Stomach (tissue), 9 donors: ENCODE data around the gene CST9L. TPM values are rescaled to one million over a fixed set of nuclear protein-coding genes. Genes with fewer than 3 reads are reported as not detected.

Source experiments
- DNase-seq, 2 donors: peaks; one replicate each; pipeline versions ENCODE4 v3.0.0 to v3.0.0-alpha.2; 2013 to 2019
- H3K27ac ChIP-seq, 5 donors: fragments of 200-600 bp in 4 of 5; sonication (generic) in 4 of 5; one replicate each; pipeline ENCODE4 v1.5.1; 2013 to 2019; ENCODE audit warnings: mild to moderate bottlenecking in 1 of 5, moderate library complexity in 1 of 5
- H3K27me3 ChIP-seq, 3 donors: fragments of 200-600 bp; sonication (generic); one replicate each; pipeline ENCODE4 v1.5.1; 2017 to 2019; ENCODE audit warnings: mixed run types in 1 of 3
- H3K36me3 ChIP-seq, 4 donors: fragments of 200-600 bp; sonication (generic); 1 replicate in 3 of 4; 2 replicates in 1 of 4; pipeline ENCODE4 v1.5.1; 2016 to 2019
- H3K4me1 ChIP-seq, 4 donors: fragments of 200-600 bp; sonication (generic); one replicate each; pipeline ENCODE4 v1.5.1; 2016 to 2019
- H3K4me3 ChIP-seq, 4 donors: fragments of 200-600 bp; sonication (generic) in 3 of 4; one replicate each; pipeline ENCODE4 v1.5.1; 2016 to 2019; ENCODE audit warnings: mild to moderate bottlenecking in 1 of 4
- H3K9me3 ChIP-seq, 4 donors: fragments of 200-600 bp; sonication (generic); one replicate each; pipeline ENCODE4 v1.5.1; 2016 to 2019
- CTCF ChIP-seq, 7 experiments: fragments of 450-650 bp in 4 of 7; fragments of 200-600 bp in 3 of 7; sonication (generic) in 3 of 7; IDR thresholded peaks; one replicate each; pipeline ENCODE4 v1.5.1; 2016 to 2019; ENCODE audit warnings: antibody characterized with exemption in 7 of 7, control low read depth in 2 of 7, mild to moderate bottlenecking in 1 of 7
- EP300 ChIP-seq: sonication (generic); formaldehyde crosslinking; IDR thresholded peaks from one replicate; pipeline ENCODE4 v1.6.1; 2017; ENCODE audit warnings: antibody characterized with exemption
- POLR2A ChIP-seq, 4 donors: fragments of 450-650 bp; IDR thresholded peaks; one replicate each; pipeline ENCODE4 v1.6.1; 2016; ENCODE audit warnings: antibody characterized with exemption in 4 of 4, control low read depth in 2 of 4, mild to moderate bottlenecking in 1 of 4, moderate library complexity in 1 of 4
- POLR2AphosphoS5 ChIP-seq, 3 donors: sonication (generic); formaldehyde crosslinking; IDR thresholded peaks; one replicate each; pipeline ENCODE4 v1.6.1; 2016; ENCODE audit warnings: antibody characterized with exemption in 3 of 3
- WGBS, 5 donors: extraction: QIAGEN DNeasy Blood & Tissue Kit in 3 of 5; methylation state at CpG; one replicate each; pipeline versions ENCODE4 v1.1.5 to v1.1.7; 2013 to 2018; 5-methylcytosine and 5-hydroxymethylcytosine counted together
- intact Hi-C: fragments of 100-400 bp; cut with DNase I; formaldehyde crosslinking; loops from one replicate; pipeline ENCODE4 v1.15.1; 2023; ENCODE audit warnings: low total_unique reads
- polyA plus RNA-seq, 3 donors: library from polyadenylated mRNA; stranded (reverse); fragments of 200-250 nt; gene quantifications; one replicate each; pipeline ENCODE4 v1.2.3, GENCODE V29; 2013
- total RNA-seq, 5 donors: library from RNA; depleted of rRNA; stranded (reverse); fragments of >200 nt; gene quantifications; one replicate each; pipeline versions ENCODE4 v1.1.0 to v1.2.3, GENCODE V29; 2014 to 2016
- donor health status: healthy with polysubstance abuse.
- donor health status: Bipolar disorder and iron deficiency.
- donor health status: healthy.

Gene CST9L
- total and polyA plus RNA-seq, 8 donors = not detected

- H3K36me3 ChIP-seq = no peaks in the 10 kb centered on the region
- H3K9me3 ChIP-seq = no peaks in the 10 kb centered on the region
- DNase-seq = no peak
- H3K4me3 ChIP-seq = no peak overlapping the region
- H3K27me3 ChIP-seq = peaks cover 0 to 10% (median 0%) of the 10 kb centered on the region in 3 donors
- WGBS, 5 donors = 52 to 64% (median 55%) methylated on average over 2 of the region's 2 CpGs
- H3K27ac ChIP-seq = no peak overlapping the region
- no peaks in the 10 kb centered on the region for H3K4me1 ChIP-seq
- intact Hi-C loops = no loop called here
- TF ChIP-seq POLR2A (IDR thresholded peaks at IDR 0.05) = no peak
- no peak for TF ChIP-seq POLR2AphosphoS5 (IDR thresholded peaks at IDR 0.05)
- no peak for TF ChIP-seq EP300
- no peak for TF ChIP-seq CTCF (IDR thresholded peaks at IDR 0.05)
Observed at GRCh38 chr20:23520185-23520584, 48.1 kb downstream of the CST9L start.

GRCh38 chr20:23519556-23519955, 48.7 kb downstream of the CST9L start:
- Histone ChIP-seq H3K9me3 (no peaks in the 10 kb centered on the region), H3K27me3 (peaks cover 0 to 10% (median 0%) of the 10 kb centered on the region in 3 donors), H3K36me3 (no peaks in the 10 kb centered on the region), H3K4me3 (no peak overlapping the region), H3K4me1 (no peaks in the 10 kb centered on the region), H3K27ac (no peak overlapping the region)
- TF ChIP-seq EP300 (no peak), POLR2AphosphoS5 (IDR thresholded peaks at IDR 0.05) (no peak), POLR2A (IDR thresholded peaks at IDR 0.05) (no peak), CTCF (IDR thresholded peaks at IDR 0.05) (no peak)
- intact Hi-C loops = no loop called here
- no peak for DNase-seq
- 74 to 85% (median 76%) methylated on average over 4 to 6 of the region's 6 CpGs for WGBS, 5 donors

- 83 to 87% (median 84%) methylated on average over 3 to 4 of the region's 4 CpGs for WGBS, 5 donors
- no peak for DNase-seq
- Histone ChIP-seq H3K36me3 (no peaks in the 10 kb centered on the region), H3K27me3 (peaks cover 0 to 10% (median 0%) of the 10 kb centered on the region in 3 donors), H3K4me3 (no peak overlapping the region), H3K27ac (no peak overlapping the region), H3K9me3 (no peaks in the 10 kb centered on the region), H3K4me1 (no peaks in the 10 kb centered on the region)
- intact Hi-C loops = no loop called here
- TF ChIP-seq POLR2A (IDR thresholded peaks at IDR 0.05) (no peak), CTCF (IDR thresholded peaks at IDR 0.05) (no peak), EP300 (no peak), POLR2AphosphoS5 (IDR thresholded peaks at IDR 0.05) (no peak)
Observed at GRCh38 chr20:23517719-23518118, 50.6 kb downstream of the CST9L start.

GRCh38 chr20:23515250-23515939, 52.9 kb downstream of the CST9L start:
- no peak overlapping the region for H3K4me3 ChIP-seq
- H3K4me1 ChIP-seq = no peaks in the 10 kb centered on the region
- no peak for DNase-seq
- intact Hi-C loops = no loop called here
- H3K27ac ChIP-seq = no peak overlapping the region
- no peaks in the 10 kb centered on the region for H3K36me3 ChIP-seq
- H3K27me3 ChIP-seq = peaks cover 0 to 10% (median 0%) of the 10 kb centered on the region in 3 donors
- 66 to 77% (median 74%) methylated on average over 5 of the region's 5 CpGs for WGBS, 5 donors
- H3K9me3 ChIP-seq = no peaks in the 10 kb centered on the region
- TF ChIP-seq EP300 (no peak), CTCF (IDR thresholded peaks at IDR 0.05) (no peak), POLR2AphosphoS5 (IDR thresholded peaks at IDR 0.05) (no peak), POLR2A (IDR thresholded peaks at IDR 0.05) (no peak)
